NCI-H526 treated with DMSO at 0.1 percent for 48 hours (cell line): ENCODE data around the gene RGS9.

Source experiments
- DNase-seq: peaks from one replicate; lab custom pipeline; 2025; lab: John Stamatoyannopoulos, UW

Gene RGS9

GRCh38 chr17:65219124-65219523 lies 82.0 kb downstream of the RGS9 start:
- no peak for DNase-seq

GRCh38 chr17:65219707-65220106 lies 82.5 kb downstream of the RGS9 start:
- DNase-seq, result no peak

- no peak for DNase-seq
Observed at GRCh38 chr17:65220732-65221131, 83.6 kb downstream of the RGS9 start.

- no peak for DNase-seq
Observed at GRCh38 chr17:65222214-65222738, 85.1 kb downstream of the RGS9 start.

- no peak for DNase-seq
Observed at GRCh38 chr17:65225061-65225460, 87.9 kb downstream of the RGS9 start.

- DNase-seq, result no peak
Observed at GRCh38 chr17:65226227-65226626, 89.1 kb downstream of the RGS9 start.

- no peak for DNase-seq
Observed at GRCh38 chr17:65227637-65228036, 90.5 kb downstream of the RGS9 start.

- no peak for DNase-seq
Observed at GRCh38 chr17:65228287-65228686, 91.1 kb downstream of the RGS9 start.

GRCh38 chr17:65228734-65229620 lies 91.8 kb downstream of the RGS9 start:
- DNase-seq, result no peak

GRCh38 chr17:65229621-65229995 lies 92.4 kb downstream of the RGS9 start:
- DNase-seq, result no peak

- no peak for DNase-seq
Observed at GRCh38 chr17:65230040-65230439, 92.9 kb downstream of the RGS9 start.

GRCh38 chr17:65231086-65231485 lies 93.9 kb downstream of the RGS9 start:
- DNase-seq, result no peak

- DNase-seq, result peak; percentile 1
Observed at GRCh38 chr17:65231662-65232335, 94.6 kb downstream of the RGS9 start.

GRCh38 chr17:65235284-65235683 lies 98.1 kb downstream of the RGS9 start:
- no peak for DNase-seq

GRCh38 chr17:65236321-65236720 lies 99.2 kb downstream of the RGS9 start:
- no peak for DNase-seq

GRCh38 chr17:65243838-65244625 lies 106.9 kb downstream of the RGS9 start:
- peak; percentile 0 for DNase-seq

GRCh38 chr17:65246252-65246651 lies 109.1 kb downstream of the RGS9 start:
- no peak for DNase-seq

GRCh38 chr17:65249774-65250173 lies 112.6 kb downstream of the RGS9 start:
- DNase-seq, result no peak

- DNase-seq, result no peak
Observed at GRCh38 chr17:65254166-65254565, 117.0 kb downstream of the RGS9 start.

- no peak for DNase-seq
Observed at GRCh38 chr17:65259281-65259680, 122.1 kb downstream of the RGS9 start.

- no peak for DNase-seq
Observed at GRCh38 chr17:65259696-65260485, 122.7 kb downstream of the RGS9 start.

GRCh38 chr17:65260626-65261025 lies 123.5 kb downstream of the RGS9 start:
- DNase-seq, result no peak
